HG02943 (cell line): ENCODE data around the gene SAMD4A.
"Not testable (repeated sequence)": the region's sequence is repeated elsewhere in the genome, so short reads cannot be mapped to it uniquely, and the experiment has no call there.

ENCODE experiments used
- ATAC-seq: cut with Tn5 transposase; IDR thresholded peaks from one replicate; pipeline ENCODE4 v1.9.1; 2021; ENCODE audit warnings: mild to moderate bottlenecking, low read depth, moderate library complexity; ENCODE audit not compliant: unreplicated experiment

Gene SAMD4A

DNA sequence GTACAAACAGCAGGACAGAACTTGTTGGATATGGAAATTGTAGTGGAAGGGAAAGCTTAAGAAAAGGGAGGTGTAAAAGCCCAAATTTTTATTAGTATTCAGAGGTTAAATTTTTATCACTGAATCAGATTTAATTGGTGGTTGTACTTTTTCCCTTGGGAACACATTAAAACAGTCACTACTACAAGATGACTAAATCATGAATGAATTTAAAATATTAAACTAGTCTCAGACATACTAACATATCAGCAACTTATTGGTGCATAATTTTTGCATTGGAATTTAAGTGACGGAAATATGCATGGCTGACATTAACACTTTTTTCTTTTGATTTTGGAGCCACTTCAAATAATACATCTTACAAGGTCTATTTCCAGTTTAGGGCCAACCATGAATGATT is 27.6 kb downstream of the SAMD4A start:
- no peak for ATAC-seq

GRCh38 chr14:54597795-54598443 is 31.0 kb downstream of the SAMD4A start:
- ATAC-seq = no peak

DNA sequence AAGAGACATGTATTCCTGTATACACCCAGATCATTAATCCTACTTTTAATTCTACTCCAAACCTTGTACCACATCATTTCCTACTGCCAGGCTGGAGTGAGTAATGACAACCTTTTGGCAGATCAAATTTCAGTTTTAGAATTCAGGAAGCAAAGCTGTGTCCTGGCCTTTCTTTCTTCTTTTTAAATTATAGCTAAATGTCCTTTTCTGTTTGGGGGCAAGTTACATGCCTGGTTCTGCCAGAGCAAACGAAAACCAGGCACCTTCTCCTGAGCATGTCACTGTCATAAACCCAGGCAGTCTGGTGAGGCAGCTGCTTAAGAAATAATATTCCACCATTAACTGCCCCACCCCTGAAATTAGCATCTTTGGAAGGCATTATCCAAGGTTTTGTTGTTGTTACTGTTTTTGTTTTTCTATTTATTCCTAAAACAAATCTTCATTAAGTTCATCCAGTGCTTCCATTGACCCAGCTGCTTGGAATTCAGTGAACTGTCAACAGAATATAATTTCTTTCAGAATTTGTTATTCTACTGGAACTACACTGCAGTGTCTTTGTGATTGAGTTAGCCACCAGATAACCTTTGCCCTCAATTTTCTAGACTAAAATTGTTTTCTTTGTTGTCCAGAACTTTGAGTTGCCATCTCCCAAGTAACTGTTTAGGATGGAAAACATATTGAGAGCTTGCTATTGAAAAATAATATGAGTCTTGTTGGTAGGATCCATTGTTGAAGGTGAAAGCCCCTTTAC is 33.2 kb downstream of the SAMD4A start:
- ATAC-seq = no peak

GRCh38 chr14:54600717-54601109 is 33.8 kb downstream of the SAMD4A start:
- ATAC-seq = no peak

GRCh38 chr14:54603362-54603761 is 36.4 kb downstream of the SAMD4A start:
- ATAC-seq = no peak

DNA sequence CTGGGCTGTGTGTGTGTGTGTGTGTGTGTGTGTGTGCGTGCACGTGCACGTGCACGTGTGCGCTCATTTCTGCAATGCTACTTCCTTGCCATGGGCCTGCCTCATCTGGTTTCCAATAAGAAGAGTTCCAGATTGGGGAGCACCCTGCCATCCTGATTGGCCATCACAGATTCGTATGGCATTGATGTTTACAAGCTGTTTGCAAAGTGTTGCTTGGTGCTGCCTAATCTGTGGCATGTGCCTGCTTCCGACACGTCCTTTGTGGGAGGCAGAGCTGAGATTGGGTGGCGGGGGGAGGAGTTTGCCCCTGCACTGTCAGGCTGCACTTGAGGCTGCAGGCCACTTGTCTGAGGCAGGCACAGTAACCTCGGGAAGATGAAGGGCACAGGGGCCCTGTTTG is 39.2 kb downstream of the SAMD4A start:
- no peak for ATAC-seq

- ATAC-seq = no peak
Observed at GRCh38 chr14:54606631-54607133, 39.8 kb downstream of the SAMD4A start.

DNA sequence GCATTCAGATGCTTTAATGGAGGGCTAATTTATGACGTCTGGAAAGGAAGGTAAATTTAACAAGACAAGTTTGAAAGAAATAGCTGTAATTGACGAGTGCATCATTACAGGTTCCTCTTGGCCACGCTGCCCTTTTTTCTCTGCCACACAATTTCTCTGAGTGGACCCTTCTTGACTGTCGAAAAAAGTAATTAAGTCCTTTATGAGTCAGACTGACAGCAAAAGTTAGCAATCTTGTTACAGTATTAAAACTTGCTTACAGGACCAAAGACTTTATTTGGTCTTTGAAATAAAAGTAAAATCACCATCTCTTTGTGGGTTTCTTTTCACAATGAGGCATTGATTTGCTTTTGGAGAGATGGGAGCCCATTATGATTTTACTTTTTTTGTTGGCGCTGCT is 42.6 kb downstream of the SAMD4A start:
- ATAC-seq = no peak

DNA sequence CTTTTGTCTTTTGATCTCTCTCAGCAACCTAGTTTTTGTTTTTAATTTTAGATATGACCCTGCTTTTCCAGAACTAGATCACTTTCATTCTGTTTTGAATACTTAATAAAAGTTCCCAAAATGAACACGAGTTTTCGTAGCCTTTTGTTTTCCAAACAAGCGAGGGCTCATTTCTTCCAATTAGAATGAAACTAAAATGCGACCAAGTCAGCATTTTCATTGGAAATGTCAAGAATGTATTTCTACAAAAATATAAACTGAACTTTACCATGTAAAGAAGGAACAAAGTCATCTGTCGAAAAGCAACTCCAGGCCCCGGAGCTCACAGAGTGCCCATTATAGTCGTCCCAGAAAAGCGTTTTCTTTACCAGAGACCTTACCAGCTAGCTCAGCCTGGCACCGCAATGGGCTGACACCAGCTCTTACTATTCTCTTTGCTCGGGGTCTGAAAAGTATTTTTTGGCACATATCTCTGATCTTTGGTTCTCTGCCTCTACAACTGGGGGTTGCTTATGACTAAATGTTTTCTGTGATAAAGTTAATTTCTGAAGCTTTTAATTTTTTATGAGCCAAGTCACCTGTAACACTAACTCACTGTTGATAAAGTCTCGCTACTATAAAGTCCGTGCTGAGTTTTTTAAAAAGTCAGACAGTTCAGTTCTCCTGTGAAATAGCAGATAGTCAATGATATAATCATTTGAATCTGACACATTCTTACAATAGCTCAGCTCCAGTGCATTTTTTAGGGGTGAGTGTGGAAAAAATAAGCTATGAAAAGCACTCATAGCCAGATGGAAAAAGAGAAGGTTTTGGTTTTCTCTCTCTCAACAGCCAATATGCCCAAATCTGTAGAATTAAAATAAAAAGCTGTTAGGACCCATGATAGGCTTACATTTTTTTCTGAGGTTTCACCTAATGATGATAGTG is 43.4 kb downstream of the SAMD4A start:
- no peak for ATAC-seq

GRCh38 chr14:54614296-54614695 is 47.4 kb downstream of the SAMD4A start:
- no peak for ATAC-seq

- no peak for ATAC-seq
Observed at GRCh38 chr14:54617467-54617866, 50.5 kb downstream of the SAMD4A start.

- ATAC-seq = no peak
Observed at GRCh38 chr14:54621686-54622085, 54.8 kb downstream of the SAMD4A start.

DNA sequence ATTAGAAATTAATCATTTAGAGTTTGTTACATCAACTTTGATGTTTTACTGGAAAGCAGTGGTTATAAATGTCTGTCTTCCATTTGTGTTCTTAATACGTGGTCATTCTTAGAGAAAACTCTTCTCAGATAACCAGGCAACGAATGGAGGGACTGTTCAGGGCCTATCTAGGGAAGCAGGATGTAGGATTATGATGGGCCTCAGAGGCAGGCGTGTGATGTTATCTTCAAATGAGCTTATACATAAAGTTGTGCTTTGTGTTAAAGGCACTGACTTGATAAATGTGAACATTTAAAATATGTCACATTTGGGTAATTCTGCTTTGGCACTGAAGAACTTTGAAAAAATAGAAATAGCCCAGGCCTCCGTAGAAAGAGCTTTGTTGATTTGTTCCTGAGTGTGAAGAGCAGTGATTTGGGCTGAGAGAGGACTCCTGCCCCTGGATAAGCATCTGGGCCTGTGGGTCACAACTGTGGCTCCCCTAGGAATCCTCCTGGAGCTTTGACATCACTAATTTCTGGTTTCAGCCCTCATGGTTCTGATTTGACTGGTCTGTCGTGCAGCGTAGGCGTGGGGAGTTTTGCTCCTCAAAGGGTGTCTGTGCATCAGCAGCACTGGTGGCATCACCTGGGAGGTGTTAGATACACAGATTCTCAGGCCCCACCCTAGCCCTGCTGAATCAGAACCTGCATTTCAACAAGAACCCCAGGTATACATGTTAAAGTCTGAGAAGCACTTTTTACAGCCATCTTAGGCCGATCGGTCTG is 55.4 kb downstream of the SAMD4A start:
- ATAC-seq = no peak

- ATAC-seq = no peak
Observed at GRCh38 chr14:54623279-54624004, 56.5 kb downstream of the SAMD4A start.

GRCh38 chr14:54624005-54624358 is 57.1 kb downstream of the SAMD4A start:
- ATAC-seq = not testable (repeated sequence)

- no peak for ATAC-seq
Observed at GRCh38 chr14:54625112-54625511, 58.2 kb downstream of the SAMD4A start.

DNA sequence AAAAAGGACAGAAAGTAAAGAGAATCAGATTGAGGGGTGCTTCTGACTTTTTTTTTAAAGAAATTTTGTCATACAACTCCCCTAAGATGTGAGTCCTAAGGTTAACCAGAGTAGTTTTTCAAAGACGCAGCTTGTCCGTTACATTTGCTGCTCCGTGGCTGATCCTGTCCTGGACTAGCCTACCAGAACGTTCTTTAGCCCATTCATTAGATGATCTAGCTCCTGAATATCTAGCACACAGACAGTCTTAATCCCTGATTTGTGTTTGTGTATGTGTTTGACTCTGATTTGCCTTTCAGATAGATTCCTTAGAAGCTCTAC is 60.3 kb downstream of the SAMD4A start:
- ATAC-seq = no peak

DNA sequence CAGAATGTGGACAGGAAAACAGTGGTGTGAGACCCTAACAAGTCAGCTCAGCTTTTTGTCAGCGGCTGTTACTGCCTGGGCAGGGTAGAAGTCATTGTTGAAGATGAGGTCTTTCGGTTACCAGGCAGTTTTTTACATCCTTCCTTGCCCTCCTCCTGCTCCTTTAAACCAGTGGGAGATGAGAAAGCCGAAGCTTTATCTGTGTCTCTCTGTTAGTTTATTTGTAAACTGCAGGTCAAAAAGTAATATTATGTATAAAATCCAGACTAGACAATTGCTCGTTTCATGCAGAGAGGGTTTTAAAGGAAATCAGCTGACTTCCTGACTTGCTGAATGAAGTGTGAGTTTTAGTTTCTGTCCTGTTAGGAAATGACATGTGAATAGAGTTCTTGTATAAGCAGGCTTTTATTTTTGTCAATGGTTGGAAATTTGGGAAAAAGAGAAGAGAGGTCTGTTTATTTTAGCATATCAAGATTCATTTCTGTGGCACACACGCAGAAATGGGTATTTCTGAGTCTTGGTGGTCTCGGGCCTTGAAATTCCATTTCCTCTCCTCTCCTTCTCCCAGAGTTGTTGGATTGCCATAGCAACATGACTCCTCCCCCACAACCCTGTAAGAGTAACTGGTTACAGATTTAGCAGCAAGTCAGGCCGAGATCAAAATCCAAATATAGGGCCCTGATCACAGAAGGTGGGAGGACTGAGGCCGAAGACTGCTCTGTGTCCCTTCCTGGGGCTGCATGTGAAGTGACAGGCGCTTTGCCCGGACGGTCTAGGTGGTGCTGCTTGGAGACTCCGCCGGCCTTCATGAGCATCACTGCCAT is 60.8 kb downstream of the SAMD4A start:
- ATAC-seq = no peak

DNA sequence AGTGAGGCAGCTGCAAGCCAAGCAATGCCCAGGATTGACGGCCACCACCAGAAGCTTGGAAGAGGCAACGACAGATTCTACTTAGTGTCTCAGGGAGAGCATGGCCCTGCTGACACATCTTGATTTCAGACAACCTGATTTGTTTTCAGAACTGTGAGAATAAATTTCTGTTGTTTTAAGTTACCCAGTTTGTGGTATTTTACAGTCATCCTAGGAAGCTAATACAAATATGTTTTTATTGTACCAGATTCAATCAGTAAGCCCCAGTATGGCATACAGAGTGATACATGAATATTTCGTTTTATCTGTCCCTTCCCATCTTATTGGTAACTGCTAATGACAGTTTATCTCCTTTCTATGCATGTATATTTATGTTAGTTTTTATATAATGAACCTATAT is 62.3 kb downstream of the SAMD4A start:
- no peak for ATAC-seq
